OCI-LY7 (cell line): ENCODE measurements around the gene SAA2. TPM values are rescaled to one million over a fixed set of nuclear protein-coding genes. Genes with fewer than 3 reads are reported as not detected.

Source experiments
- Bru-seq: library from RNA; stranded (reverse); fragments of 400-500 nt; gene quantifications from one replicate; lab custom pipeline; 2021; lab: Mats Ljungman, UMichigan
- BruChase-seq, 2 experiments: library from RNA; stranded (reverse); fragments of 400-500 nt; gene quantifications; one replicate each; lab custom pipeline; 2021; lab: Mats Ljungman, UMichigan
- BruUV-seq: library from RNA; stranded (reverse); fragments of 400-500 nt; replicated peaks from 2 replicates; lab custom pipeline; 2021; lab: Mats Ljungman, UMichigan
- CTCF ChIA-PET: fragments of 300-600 bp; sonication (Branson Sonifier 250); formaldehyde crosslinking; loops from one replicate; lab custom pipeline; 2022; ENCODE audit warnings: antibody characterized with exemption; ENCODE audit not compliant: unreplicated experiment; lab: Charles Lee
- POLR2A ChIA-PET: fragments of 300-600 bp; sonication (Branson Sonifier 250); formaldehyde crosslinking; loops from one replicate; lab custom pipeline; 2022; ENCODE audit warnings: antibody characterized with exemption; lab: Charles Lee
- DNase-seq: peaks from one replicate; pipeline ENCODE4 v3.0.0-alpha.2; 2015; ENCODE audit warnings: low spot score
- H2AFZ ChIP-seq: fragments of 200-600 bp; sonication (generic), shearing (Covaris generic); 2 replicates; pipeline ENCODE4 v1.6.1; 2014; ENCODE audit warnings: mild to moderate bottlenecking, antibody characterized with exemption, low read length, moderate library complexity
- H3K27ac ChIP-seq: fragments of 200-600 bp; sonication (generic); 2 replicates; pipeline ENCODE4 v1.5.1; 2014; ENCODE audit warnings: mixed run types, low read depth, mild to moderate bottlenecking, moderate library complexity, low read length, inconsistent platforms; ENCODE audit not compliant: poor library complexity, severe bottlenecking
- H3K36me3 ChIP-seq: fragments of 200-600 bp; sonication (generic); 2 replicates; pipeline ENCODE4 v1.6.1; 2014; ENCODE audit warnings: mild to moderate bottlenecking, antibody characterized with exemption, low read length, moderate library complexity, mixed read lengths; ENCODE audit not compliant: insufficient read depth
- H3K4me1 ChIP-seq: fragments of 200-600 bp; sonication (generic); 2 replicates; pipeline ENCODE4 v1.5.1; 2014; ENCODE audit warnings: mild to moderate bottlenecking, low read length; ENCODE audit not compliant: insufficient read depth, poor library complexity, severe bottlenecking
- H3K4me2 ChIP-seq: fragments of 200-600 bp; sonication (generic); 2 replicates; pipeline ENCODE4 v1.6.1; 2014; ENCODE audit warnings: mild to moderate bottlenecking, low read length
- H3K4me3 ChIP-seq: fragments of 200-600 bp; sonication (generic); 2 replicates; pipeline ENCODE4 v1.5.1; 2014; ENCODE audit warnings: mild to moderate bottlenecking, low read depth, low read length; ENCODE audit not compliant: poor library complexity, severe bottlenecking
- H3K79me2 ChIP-seq: fragments of 200-600 bp; sonication (generic); 2 replicates; pipeline ENCODE4 v1.6.1; 2016; ENCODE audit warnings: low read depth, mild to moderate bottlenecking, low read length, moderate library complexity, mixed read lengths; ENCODE audit not compliant: insufficient read depth
- H3K9me2 ChIP-seq: fragments of 200-600 bp; sonication (generic); 2 replicates; pipeline ENCODE4 v1.6.1; 2016; ENCODE audit warnings: mild to moderate bottlenecking, low read length, mixed read lengths; ENCODE audit not compliant: insufficient read depth
- H3K9me3 ChIP-seq: fragments of 200-600 bp; sonication (generic); 2 replicates; pipeline ENCODE4 v1.6.1; 2014; ENCODE audit warnings: mild to moderate bottlenecking, mixed run types, low read length, mixed read lengths
- H4K20me1 ChIP-seq: fragments of 200-600 bp; sonication (generic); 2 replicates; pipeline ENCODE4 v1.6.1; 2014; ENCODE audit warnings: mild to moderate bottlenecking, antibody characterized with exemption, low read length, moderate library complexity, mixed read lengths; ENCODE audit not compliant: insufficient read depth
- EZH2phosphoT487 ChIP-seq: fragments of 200-600 bp; sonication (generic); IDR thresholded peaks from 2 replicates; pipeline ENCODE4 v1.6.1; 2018; ENCODE audit warnings: low read depth, borderline replicate concordance, mild to moderate bottlenecking, mixed run types, antibody characterized with exemption, low read length, moderate library complexity, mixed read lengths
- intact Hi-C: fragments of 100-400 bp; cut with micrococcal nuclease; formaldehyde crosslinking; loops from one replicate; pipeline ENCODE4 v1.10.0; 2022; ENCODE audit not compliant: unreplicated experiment
- long read RNA-seq: library from polyadenylated mRNA; stranded (forward); transcript quantifications from one replicate; pipeline ENCODE4 v2.0.0, GENCODE V29; 2022
- total RNA-seq, 2 experiments: library from RNA; depleted of rRNA in 1 of 2; stranded (reverse); fragments of >200 nt in 1 of 2; shearing (Covaris generic) in 1 of 2; gene quantifications; 2 replicates each; pipeline ENCODE4 v1.2.3, GENCODE V29; 2014 to 2022
- TF ChIP-seq, protein P1 (sequence below): fragments of 200-600 bp; sonication (generic); conservative IDR thresholded peaks from 2 replicates; pipeline ENCODE4 v1.5.1; 2014; ENCODE audit warnings: mild to moderate bottlenecking, antibody characterized with exemption, low read length, moderate library complexity, mixed read lengths

SAA2 gene
- total RNA-seq (2014; rRNA removed; shearing (Covaris generic)) (not detected in 2 replicates), total RNA-seq (2022) (not detected in 2 replicates), Bru-seq, nascent RNA (percentile 10 among the genes with signal in this experiment), BruChase-seq, experiment 1, labeled RNA remaining after a 6-hour chase (percentile 24 among the genes with signal in this experiment), BruChase-seq, experiment 2, labeled RNA remaining after a 2-hour chase (percentile 22 among the genes with signal in this experiment)
- long read RNA-seq: 0 reads

DNA sequence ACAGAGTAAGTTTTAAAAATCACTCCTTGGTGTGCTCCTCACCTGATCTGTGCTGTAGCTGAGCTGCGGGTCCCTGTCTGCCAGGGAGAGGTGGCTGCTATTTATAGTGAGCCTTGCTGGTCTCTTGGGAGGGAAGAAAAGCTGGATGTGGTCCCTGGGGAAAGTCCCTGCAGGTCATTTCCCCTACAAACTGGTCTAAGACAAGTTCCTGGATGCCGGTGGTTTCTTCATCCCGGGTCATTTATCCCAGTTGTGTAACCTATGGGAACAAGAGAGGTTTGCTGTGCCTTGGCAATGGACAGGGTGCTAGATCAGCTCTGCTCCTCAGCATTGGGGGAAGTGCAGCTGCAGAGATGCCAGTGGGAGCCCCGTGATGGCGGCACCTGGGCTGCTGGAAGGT lies at the start of gene SAA2:
Gene SAA2 (minus strand): TSS at position 108 of the 400 bp plus-strand sequence. CDS start 657 bp downstream, outside the sequence.
- intact Hi-C loops: no loop called here
- Histone ChIP-seq H3K27ac (no peak within 1 kb of the TSS), H3K79me2 (no peaks in the 10 kb centered on the region), H3K36me3 (no peaks in the 10 kb centered on the region), H2AFZ (no peak within 1 kb of the TSS), H4K20me1 (no peaks in the 10 kb centered on the region), H3K4me2 (no peak within 1 kb of the TSS), H3K9me2 (no peaks in the 10 kb centered on the region), H3K4me1 (peaks cover 21% of the 10 kb centered on the region), H3K4me3 (no peak within 1 kb of the TSS), H3K9me3 (peaks cover 7% of the 10 kb centered on the region; the same call in 1 of the 2 replicates)
- TF ChIP-seq EZH2phosphoT487: no peak
- TF ChIP-seq, protein P1, sequence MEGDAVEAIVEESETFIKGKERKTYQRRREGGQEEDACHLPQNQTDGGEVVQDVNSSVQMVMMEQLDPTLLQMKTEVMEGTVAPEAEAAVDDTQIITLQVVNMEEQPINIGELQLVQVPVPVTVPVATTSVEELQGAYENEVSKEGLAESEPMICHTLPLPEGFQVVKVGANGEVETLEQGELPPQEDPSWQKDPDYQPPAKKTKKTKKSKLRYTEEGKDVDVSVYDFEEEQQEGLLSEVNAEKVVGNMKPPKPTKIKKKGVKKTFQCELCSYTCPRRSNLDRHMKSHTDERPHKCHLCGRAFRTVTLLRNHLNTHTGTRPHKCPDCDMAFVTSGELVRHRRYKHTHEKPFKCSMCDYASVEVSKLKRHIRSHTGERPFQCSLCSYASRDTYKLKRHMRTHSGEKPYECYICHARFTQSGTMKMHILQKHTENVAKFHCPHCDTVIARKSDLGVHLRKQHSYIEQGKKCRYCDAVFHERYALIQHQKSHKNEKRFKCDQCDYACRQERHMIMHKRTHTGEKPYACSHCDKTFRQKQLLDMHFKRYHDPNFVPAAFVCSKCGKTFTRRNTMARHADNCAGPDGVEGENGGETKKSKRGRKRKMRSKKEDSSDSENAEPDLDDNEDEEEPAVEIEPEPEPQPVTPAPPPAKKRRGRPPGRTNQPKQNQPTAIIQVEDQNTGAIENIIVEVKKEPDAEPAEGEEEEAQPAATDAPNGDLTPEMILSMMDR: no peak
- ChIA-PET POLR2A (no interaction called here), CTCF (interaction anchor here (0.6 kb wide), 1 partner anchor 726 kb away, joined by 3 read pairs; no protein-coding TSS in a partner anchor)
- DNase-seq: no peak
- BruUV-seq: no TSS peak

DNA sequence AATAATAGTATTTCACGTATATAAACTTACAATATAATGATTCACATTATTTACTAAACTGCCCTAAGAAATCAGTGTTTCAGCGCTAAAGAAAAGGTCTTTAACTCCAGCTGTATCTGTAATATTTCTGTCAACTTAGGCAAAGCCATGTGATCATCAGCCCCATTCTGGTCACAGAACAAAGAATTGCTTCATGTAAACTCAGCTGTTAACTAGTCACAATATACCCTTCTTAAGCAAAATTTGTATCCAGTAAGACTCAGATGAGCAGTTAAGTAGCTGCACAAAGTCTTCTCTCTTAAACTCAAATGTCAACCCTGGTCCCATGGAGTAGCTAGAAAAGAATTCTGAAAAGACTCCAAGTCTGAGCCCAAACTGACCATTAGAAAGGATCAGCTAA lies 46.8 kb upstream of the SAA2 start:
- BruUV-seq: no TSS peak
- Histone ChIP-seq H3K9me2 (no peaks in the 10 kb centered on the region), H3K27ac (no peak overlapping the region), H3K4me1 (no peaks in the 10 kb centered on the region), H3K4me2 (no peak overlapping the region), H3K4me3 (no peak overlapping the region), H2AFZ (no peak overlapping the region), H3K79me2 (no peaks in the 10 kb centered on the region), H3K9me3 (no peaks in the 10 kb centered on the region), H4K20me1 (no peaks in the 10 kb centered on the region), H3K36me3 (peaks cover 97% of the 10 kb centered on the region)
- POLR2A ChIA-PET: interaction anchor here (0.7 to 1.2 kb wide), 3 partner anchors 10 to 177 kb away, joined by 3 read pairs; no protein-coding TSS in a partner anchor
- intact Hi-C loops: no loop called here
- no peak for TF ChIP-seq EZH2phosphoT487
- TF ChIP-seq, protein P1: no peak
- DNase-seq: no peak
- CTCF ChIA-PET: interaction anchor here (1.1 kb wide), 1 partner anchor 20 kb away, joined by 3 read pairs; no protein-coding TSS in a partner anchor

- POLR2A ChIA-PET: interaction anchor here (0.7 to 1.2 kb wide), 4 partner anchors 11 to 772 kb away, joined by 3 to 4 read pairs (median 3); no protein-coding TSS in a partner anchor
- no peak overlapping the region for H3K4me3 ChIP-seq
- intact Hi-C loops: no loop called here
Observed at GRCh38 chr11:18294862-18295261, 46.4 kb upstream of the SAA2 start.

More at GRCh38 chr11:18294862-18295261, 46.4 kb upstream of the SAA2 start:
- H4K20me1 ChIP-seq: no peaks in the 10 kb centered on the region
- H3K4me1 ChIP-seq: no peaks in the 10 kb centered on the region
- no TSS peak for BruUV-seq
- no peaks in the 10 kb centered on the region for H3K9me3 ChIP-seq
- H3K36me3 ChIP-seq: peaks cover 97% of the 10 kb centered on the region
- no peak for DNase-seq
- H3K9me2 ChIP-seq: no peaks in the 10 kb centered on the region
- H3K27ac ChIP-seq: no peak overlapping the region
- CTCF ChIA-PET: interaction anchor here (1.1 kb wide), 1 partner anchor 20 kb away, joined by 3 read pairs; no protein-coding TSS in a partner anchor
- no peak overlapping the region for H2AFZ ChIP-seq
- TF ChIP-seq, protein P1: no peak
- no peak overlapping the region for H3K4me2 ChIP-seq
- no peaks in the 10 kb centered on the region for H3K79me2 ChIP-seq
